Common myeloid progenitor, CD34-positive (primary cell): Measurements from ENCODE around the gene ELOVL1.
A peak's percentile ranks its signal among the peaks of the same experiment; 100 is the strongest.

Experiments used
- CTCF ChIA-PET: fragments of 350-600 bp; sonication (Branson Sonifier 250); formaldehyde crosslinking; loops from one replicate; lab custom pipeline; 2021; ENCODE audit warnings: antibody characterized with exemption; lab: Charles Lee
- POLR2A ChIA-PET: fragments of 350-600 bp; sonication (Branson Sonifier 250); formaldehyde crosslinking; loops from one replicate; lab custom pipeline; 2021; ENCODE audit warnings: antibody characterized with exemption; lab: Charles Lee
- DNase-seq, 3 donors: peaks; one replicate each; pipeline versions ENCODE4 v3.0.0 to v3.0.0-alpha.2; 2013
- H3K27ac ChIP-seq, 2 experiments: 1 replicate in 1 of 2; 2 replicates in 1 of 2; pipeline ENCODE4 v1.7.0; 2013; ENCODE audit warnings: inconsistent platforms in 2 of 2, low read length in 2 of 2, mild to moderate bottlenecking in 2 of 2, low read depth in 1 of 2, moderate library complexity in 1 of 2; ENCODE audit not compliant: severe bottlenecking in 2 of 2, insufficient read depth in 1 of 2, poor library complexity in 1 of 2
- H3K27me3 ChIP-seq, 5 experiments: replicated peaks in 2 of 5; 1 replicate in 3 of 5; 2 replicates in 2 of 5; pipeline versions ENCODE4 v1.6.1 to v1.7.0; 2013; ENCODE audit warnings: low read length in 4 of 5, mild to moderate bottlenecking in 2 of 5, moderate library complexity in 2 of 5, inconsistent platforms in 1 of 5; ENCODE audit not compliant: insufficient read depth in 5 of 5, control insufficient read depth in 4 of 5
- H3K36me3 ChIP-seq, 4 experiments: 1 replicate in 2 of 4; 2 replicates in 2 of 4; pipeline versions ENCODE4 v1.6.1 to v1.7.0; 2013; ENCODE audit warnings: low read length in 3 of 4, control low read depth in 1 of 4, mild to moderate bottlenecking in 1 of 4; ENCODE audit not compliant: control insufficient read depth in 4 of 4, insufficient read depth in 4 of 4
- H3K4me1 ChIP-seq, 4 experiments: 1 replicate in 3 of 4; 2 replicates in 1 of 4; pipeline versions ENCODE4 v1.6.1 to v1.7.1; 2013; ENCODE audit warnings: low read length in 3 of 4, mild to moderate bottlenecking in 3 of 4, control low read depth in 1 of 4, inconsistent platforms in 1 of 4, moderate library complexity in 1 of 4; ENCODE audit not compliant: control insufficient read depth in 4 of 4, insufficient read depth in 4 of 4; ENCODE audit errors: control extremely low read depth in 1 of 4
- H3K4me3 ChIP-seq, 7 experiments: 1 replicate in 4 of 7; 2 replicates in 3 of 7; pipeline versions ENCODE4 v1.5.1 to v1.7.0; 2013; ENCODE audit warnings: mild to moderate bottlenecking in 7 of 7, low read length in 6 of 7, moderate library complexity in 6 of 7, inconsistent platforms in 2 of 7, low read depth in 2 of 7, control low read depth in 1 of 7; ENCODE audit not compliant: insufficient read depth in 4 of 7, control insufficient read depth in 1 of 7; ENCODE audit errors: extremely low read depth in 1 of 7
- H3K9me3 ChIP-seq, 5 experiments: 1 replicate in 4 of 5; 2 replicates in 1 of 5; pipeline versions ENCODE4 v1.6.1 to v1.7.1; 2013; ENCODE audit warnings: low read length in 4 of 5, mild to moderate bottlenecking in 2 of 5, inconsistent platforms in 1 of 5, low read depth in 1 of 5, moderate library complexity in 1 of 5; ENCODE audit not compliant: control insufficient read depth in 4 of 5, insufficient read depth in 2 of 5; ENCODE audit errors: control extremely low read depth in 1 of 5
- WGBS: methylation state at CpG from one replicate; pipeline ENCODE4 v1.1.5; 2013; ENCODE audit not compliant: insufficient coverage; 5-methylcytosine and 5-hydroxymethylcytosine counted together

Gene ELOVL1

DNA sequence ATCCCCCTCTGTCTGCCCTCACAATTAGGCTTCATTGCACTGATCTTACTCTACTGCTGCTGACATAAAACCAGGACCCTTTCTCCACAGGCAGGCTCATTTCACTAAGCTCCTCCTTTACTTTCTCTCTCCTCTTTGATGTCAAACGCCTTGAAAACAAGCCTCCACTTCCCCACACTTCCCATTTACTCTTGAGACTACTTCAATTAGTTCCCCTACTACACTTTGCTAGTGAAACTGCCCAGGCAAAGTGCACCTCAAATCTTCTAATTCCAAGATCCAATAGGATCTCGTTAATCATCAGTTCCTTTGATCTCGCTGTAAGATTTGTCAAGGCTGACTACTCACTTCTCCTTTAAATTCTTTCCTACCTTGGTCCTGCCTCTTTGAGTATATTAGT, 14.9 kb downstream of the ELOVL1 start:
- Histone ChIP-seq H3K4me3 (no peak overlapping the region), H3K27ac (no peak overlapping the region), H3K4me1 (peaks cover 0 to 10% (median 5%) of the 10 kb centered on the region in 4 experiments), H3K36me3 (peaks cover 0 to 28% (median 4%) of the 10 kb centered on the region in 4 experiments), H3K27me3 (no peaks in the 10 kb centered on the region), H3K9me3 (no peaks in the 10 kb centered on the region)
- CTCF ChIA-PET, result no interaction called here
- no peak for DNase-seq
- POLR2A ChIA-PET, result no interaction called here
- WGBS, result 46% methylated on average over 2 of the region's 3 CpGs

DNA sequence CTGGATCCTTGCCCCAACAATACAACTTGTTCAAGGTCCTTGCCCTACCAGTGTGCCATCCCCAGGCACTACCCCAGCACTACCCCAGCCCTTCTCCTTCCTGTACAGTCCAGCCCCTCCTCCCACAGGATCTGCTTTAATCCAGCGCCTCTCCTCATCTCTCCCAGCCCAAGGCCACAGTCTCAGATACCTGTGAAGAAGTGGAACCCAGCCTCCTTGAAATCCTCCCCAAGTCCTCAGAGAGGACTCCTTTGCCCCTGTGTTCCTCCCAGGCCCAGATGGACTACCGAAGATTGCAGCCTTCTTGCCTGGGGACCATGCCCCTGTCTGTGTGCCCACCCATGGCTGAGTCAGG, 15.5 kb downstream of the ELOVL1 start:
- 93% methylated on average over 2 of the region's 2 CpGs for WGBS
- POLR2A ChIA-PET, result no interaction called here
- peaks cover 0 to 7% (median 2%) of the 10 kb centered on the region in 4 experiments for H3K4me1 ChIP-seq
- no peaks in the 10 kb centered on the region for H3K27me3 ChIP-seq
- DNase-seq, result no peak
- H3K9me3 ChIP-seq, result no peaks in the 10 kb centered on the region
- CTCF ChIA-PET, result no interaction called here
- H3K36me3 ChIP-seq, result peaks cover 0 to 31% (median 4%) of the 10 kb centered on the region in 4 experiments
- no peak overlapping the region for H3K4me3 ChIP-seq
- H3K27ac ChIP-seq, result no peak overlapping the region

DNA sequence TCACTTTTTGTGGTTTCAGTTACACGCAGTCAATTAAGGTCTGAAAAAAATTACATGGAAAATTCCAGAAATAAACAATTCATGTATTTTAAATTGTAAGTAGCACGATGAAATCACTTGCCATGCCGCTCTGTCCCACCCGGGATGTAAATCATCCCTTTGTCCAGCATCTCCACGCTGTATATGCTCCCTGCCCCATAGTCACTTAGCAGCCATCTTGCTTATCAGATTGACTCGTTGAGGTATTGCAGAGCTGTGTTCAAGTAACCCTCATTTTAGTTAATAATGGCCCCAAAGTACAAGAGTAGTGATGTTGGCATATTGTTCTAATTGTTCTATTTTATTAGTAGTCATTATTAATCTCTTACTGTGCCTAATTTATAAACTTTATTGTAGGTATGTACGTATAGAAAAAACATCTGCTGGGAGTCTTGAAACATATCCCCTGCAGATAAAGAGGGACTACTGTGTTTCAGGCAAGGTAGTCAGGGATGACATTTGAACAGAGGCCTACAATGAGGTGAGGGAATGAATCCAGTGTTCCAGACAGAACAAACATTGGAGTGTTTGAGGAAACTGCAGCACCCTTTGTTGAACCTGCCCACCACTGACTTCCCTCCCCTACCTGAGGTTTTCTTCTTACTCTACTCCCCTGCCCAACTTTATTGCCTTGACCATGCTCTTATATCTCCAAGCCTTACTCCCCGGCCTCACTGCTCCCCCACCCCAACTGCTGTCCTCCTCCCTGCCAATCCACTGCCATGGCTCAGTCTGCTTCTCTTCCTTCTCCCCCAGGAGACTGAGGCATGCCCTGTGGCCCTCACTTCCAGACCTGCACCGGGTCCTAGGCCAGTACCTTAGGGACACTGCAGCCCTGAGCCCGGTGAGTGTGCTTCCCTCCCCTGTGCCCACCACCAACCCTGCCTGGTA, 16.1 kb downstream of the ELOVL1 start:
- H3K4me1 ChIP-seq, result peaks cover 0 to 7% (median 2%) of the 10 kb centered on the region in 4 experiments
- H3K9me3 ChIP-seq, result no peaks in the 10 kb centered on the region
- no peaks in the 10 kb centered on the region for H3K27me3 ChIP-seq
- DNase-seq, result no peak
- peaks cover 0 to 38% (median 6%) of the 10 kb centered on the region in 4 experiments for H3K36me3 ChIP-seq
- CTCF ChIA-PET, result interaction anchor here (1.0 kb wide), 1 partner anchor 9 kb away, joined by 3 read pairs; no protein-coding TSS in a partner anchor
- 90% methylated on average over 8 of the region's 10 CpGs for WGBS
- no peak overlapping the region for H3K27ac ChIP-seq
- no peak overlapping the region for H3K4me3 ChIP-seq
- POLR2A ChIA-PET, result no interaction called here

DNA sequence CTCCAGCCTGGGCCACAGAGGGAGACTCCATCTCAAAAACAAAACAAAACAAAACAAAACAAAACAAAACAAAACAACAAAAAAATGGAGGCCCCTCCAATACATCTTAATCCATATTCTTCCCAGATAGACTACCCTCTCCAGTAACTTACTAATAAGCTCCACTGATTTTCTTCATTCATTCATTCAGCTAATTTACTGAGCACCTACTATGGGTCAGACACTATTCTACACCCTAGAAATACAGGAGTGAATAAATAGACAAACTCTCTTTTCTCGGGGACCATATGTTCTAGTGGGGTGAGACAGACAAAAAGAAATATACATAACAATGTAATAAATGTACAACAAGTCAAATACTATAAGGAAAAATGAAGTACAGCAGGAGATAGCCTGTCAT, 16.8 kb downstream of the ELOVL1 start:
- POLR2A ChIA-PET, result no interaction called here
- no peak for DNase-seq
- H3K9me3 ChIP-seq, result no peaks in the 10 kb centered on the region
- H3K36me3 ChIP-seq, result peaks cover 0 to 45% (median 8%) of the 10 kb centered on the region in 4 experiments
- WGBS, result no CpG with 5 or more reads among the region's 1 CpG
- H3K27ac ChIP-seq, result no peak overlapping the region
- CTCF ChIA-PET, result interaction anchor here (1.0 kb wide), 1 partner anchor 9 kb away, joined by 3 read pairs; no protein-coding TSS in a partner anchor
- no peaks in the 10 kb centered on the region for H3K27me3 ChIP-seq
- H3K4me3 ChIP-seq, result no peak overlapping the region
- peaks cover 0 to 7% (median 2%) of the 10 kb centered on the region in 4 experiments for H3K4me1 ChIP-seq

DNA sequence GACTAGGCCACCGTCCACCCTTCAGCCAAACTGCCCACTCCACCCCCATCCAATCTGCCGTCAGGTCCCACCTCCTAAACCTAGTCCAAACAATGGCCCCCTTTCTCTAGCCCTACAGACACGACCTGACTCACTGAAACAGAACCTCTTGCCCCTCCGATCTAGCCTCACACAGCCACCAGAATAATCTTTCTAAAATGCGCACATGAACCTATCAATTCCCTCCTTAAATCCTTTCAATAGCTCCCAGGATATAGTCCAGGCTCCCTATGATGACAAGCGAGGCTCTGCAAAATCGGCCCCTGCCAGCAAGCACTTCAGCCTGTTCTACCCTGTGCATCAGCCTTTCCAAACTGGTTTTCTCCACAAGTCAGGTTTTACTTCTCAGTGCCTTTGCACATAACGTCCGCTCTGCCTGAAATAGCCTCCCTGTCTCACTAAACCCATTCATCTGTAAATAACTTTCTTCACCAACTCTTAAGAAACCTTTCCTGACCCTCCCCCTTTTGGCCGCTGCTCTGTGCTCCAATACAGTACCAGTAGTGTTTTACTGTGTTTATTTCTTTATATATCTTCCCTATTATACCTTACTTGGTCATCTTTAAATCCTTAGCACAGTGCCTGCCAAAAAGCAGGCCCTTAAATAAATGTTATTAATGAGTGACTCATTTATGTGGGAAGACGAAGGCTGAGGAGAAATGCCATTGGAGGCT, 18.1 kb downstream of the ELOVL1 start:
- Histone ChIP-seq H3K36me3 (peaks cover 2 to 47% (median 8%) of the 10 kb centered on the region in 4 experiments), H3K27me3 (no peaks in the 10 kb centered on the region), H3K4me3 (peak overlapping the region in 2 of 7 experiments; percentile 47 to 57), H3K27ac (peak overlapping the region in 1 of 2 experiments; percentile 50), H3K4me1 (peaks cover 0 to 10% (median 7%) of the 10 kb centered on the region in 4 experiments), H3K9me3 (no peaks in the 10 kb centered on the region)
- ChIA-PET POLR2A (no interaction called here), CTCF (no interaction called here)
- WGBS, result 82% methylated on average over 7 of the region's 11 CpGs
- no peak for DNase-seq

DNA sequence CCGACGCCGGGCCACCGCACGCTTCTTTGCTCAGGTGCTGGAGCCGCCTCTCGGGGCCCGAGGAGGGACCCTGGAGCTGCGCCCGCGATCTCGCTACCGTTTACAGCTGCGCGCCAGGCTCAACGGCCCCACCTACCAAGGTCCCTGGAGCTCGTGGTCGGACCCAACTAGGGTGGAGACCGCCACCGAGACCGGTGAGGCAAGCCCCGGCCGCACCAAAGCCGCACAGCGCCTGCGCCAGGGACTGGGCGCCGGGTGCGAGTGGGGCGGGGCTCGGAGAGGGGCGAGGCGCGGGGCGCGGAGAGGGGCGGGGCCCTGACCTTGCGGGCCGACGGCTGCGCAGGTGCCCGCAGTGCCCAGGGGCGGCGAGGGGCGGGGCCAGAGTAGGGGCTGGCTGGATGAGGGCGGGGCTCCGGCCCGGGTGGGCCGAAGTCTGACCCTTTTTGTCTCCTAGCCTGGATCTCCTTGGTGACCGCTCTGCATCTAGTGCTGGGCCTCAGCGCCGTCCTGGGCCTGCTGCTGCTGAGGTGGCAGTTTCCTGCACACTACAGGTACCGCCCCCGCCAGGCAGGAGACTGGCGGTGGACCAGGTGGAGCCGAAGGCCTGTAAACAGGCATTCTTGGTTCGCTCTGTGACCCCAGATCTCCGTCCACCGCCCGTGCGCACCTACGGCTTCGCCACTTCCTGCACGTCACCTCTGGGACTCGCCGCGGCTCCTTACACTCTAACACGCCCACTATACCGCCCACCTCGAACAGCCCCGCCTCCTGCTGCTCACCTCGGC, 18.8 kb downstream of the ELOVL1 start:
- POLR2A ChIA-PET, result no interaction called here
- DNase-seq, result peak in 2 of 3 donors; percentile 26 to 29
- Histone ChIP-seq H3K27ac (peak overlapping the region in 1 of 2 experiments; percentile 50), H3K27me3 (no peaks in the 10 kb centered on the region), H3K4me1 (peaks cover 0 to 14% (median 8%) of the 10 kb centered on the region in 4 experiments), H3K4me3 (peak overlapping the region in 3 of 7 experiments; percentile 30 to 57 (median 47)), H3K9me3 (no peaks in the 10 kb centered on the region), H3K36me3 (peaks cover 2 to 51% (median 6%) of the 10 kb centered on the region in 4 experiments)
- CTCF ChIA-PET, result interaction anchor here (1.6 kb wide), 1 partner anchor 111 kb away, joined by 3 read pairs; no protein-coding TSS in a partner anchor
- WGBS, result 91% methylated on average over 60 of the region's 72 CpGs
